Central memory CD8-positive, alpha-beta T cell (primary cell): ENCODE data around the gene FPR2.

ENCODE experiments used
- ATAC-seq: fragments of 150-1000 bp; cut with Tn5 transposase; replicated peaks from 2 replicates; pipeline ENCODE4 v1.10.0; 2022; ENCODE audit warnings: mild to moderate bottlenecking, moderate FRiP score, moderate number of reproducible peaks; ENCODE audit not compliant: poor library complexity, severe bottlenecking; ENCODE audit errors: extremely low read depth
- DNase-seq, 2 donors: peaks; one replicate each; pipeline ENCODE4 v3.0.0; 2021; ENCODE audit warnings: low spot score in 2 of 2
- H3K27ac Mint-ChIP-seq: one replicate; pipeline ENCODE4 v1.8.0; 2022; ENCODE audit warnings: low read depth, mild to moderate bottlenecking, moderate library complexity, mixed read lengths
- H3K27me3 Mint-ChIP-seq: one replicate; pipeline ENCODE4 v1.8.0; 2022; ENCODE audit warnings: mixed read lengths
- H3K36me3 Mint-ChIP-seq: one replicate; pipeline ENCODE4 v1.8.0; 2022; ENCODE audit warnings: mild to moderate bottlenecking, moderate library complexity, mixed read lengths; ENCODE audit not compliant: insufficient read depth
- H3K4me1 Mint-ChIP-seq: one replicate; pipeline ENCODE4 v1.8.0; 2022; ENCODE audit warnings: mixed read lengths
- H3K4me3 Mint-ChIP-seq: one replicate; pipeline ENCODE4 v1.8.0; 2022; ENCODE audit warnings: mild to moderate bottlenecking, moderate library complexity, mixed read lengths
- H3K9me3 Mint-ChIP-seq: one replicate; pipeline ENCODE4 v1.8.0; 2022; ENCODE audit warnings: mixed read lengths

The FPR2 gene

GRCh38 chr19:51777570-51778462 lies 16.8 kb downstream of the FPR2 start:
- peaks cover 51% of the 10 kb centered on the region for H3K27me3 Mint-ChIP-seq
- H3K9me3 Mint-ChIP-seq = peaks cover 11% of the 10 kb centered on the region
- DNase-seq (peak in 1 of 2 donors; percentile 11), ATAC-seq (no peak)
- no peak overlapping the region for H3K27ac Mint-ChIP-seq
- no peaks in the 10 kb centered on the region for H3K4me1 Mint-ChIP-seq
- peaks cover 3% of the 10 kb centered on the region for H3K36me3 Mint-ChIP-seq
- H3K4me3 Mint-ChIP-seq = no peak overlapping the region

- Mint-ChIP-seq H3K4me1 (no peaks in the 10 kb centered on the region), H3K36me3 (peaks cover 3% of the 10 kb centered on the region), H3K27ac (no peak overlapping the region), H3K9me3 (peaks cover 11% of the 10 kb centered on the region), H3K4me3 (no peak overlapping the region), H3K27me3 (peaks cover 45% of the 10 kb centered on the region)
- ATAC-seq (no peak), DNase-seq (no peak)
Observed at GRCh38 chr19:51779181-51779580, 18.2 kb downstream of the FPR2 start.

DNA sequence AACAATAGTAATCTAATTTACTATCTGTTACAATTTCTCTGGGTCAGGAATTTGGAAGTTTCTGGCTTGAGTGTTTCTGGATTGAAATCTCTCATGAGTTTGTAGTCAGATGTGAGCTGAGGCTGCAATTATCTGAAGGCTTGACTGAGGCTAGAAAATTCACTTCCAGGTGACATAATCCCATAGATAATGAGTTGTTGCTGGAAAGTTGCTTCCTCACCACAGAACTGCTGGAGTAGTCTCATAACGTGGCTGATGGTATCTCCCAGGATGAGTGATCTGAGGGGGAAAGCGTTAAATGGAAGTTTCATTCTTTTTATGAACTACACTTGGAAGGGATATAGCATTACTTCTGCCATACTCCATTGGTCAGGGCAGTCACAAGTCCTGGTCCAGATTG lies 18.7 kb downstream of the FPR2 start:
- Mint-ChIP-seq H3K4me1 (no peaks in the 10 kb centered on the region), H3K27ac (no peak overlapping the region), H3K9me3 (peaks cover 11% of the 10 kb centered on the region), H3K4me3 (no peak overlapping the region), H3K27me3 (peaks cover 43% of the 10 kb centered on the region), H3K36me3 (peaks cover 3% of the 10 kb centered on the region)
- ATAC-seq (no peak), DNase-seq (no peak)

GRCh38 chr19:51780270-51780669 lies 19.3 kb downstream of the FPR2 start:
- Mint-ChIP-seq H3K27me3 (peaks cover 37% of the 10 kb centered on the region), H3K4me1 (no peaks in the 10 kb centered on the region), H3K9me3 (peaks cover 9% of the 10 kb centered on the region), H3K4me3 (no peak overlapping the region), H3K36me3 (peaks cover 3% of the 10 kb centered on the region), H3K27ac (no peak overlapping the region)
- DNase-seq (no peak), ATAC-seq (no peak)

- H3K27ac Mint-ChIP-seq = no peak overlapping the region
- DNase-seq = no peak
- peaks cover 3% of the 10 kb centered on the region for H3K36me3 Mint-ChIP-seq
- H3K27me3 Mint-ChIP-seq = peaks cover 20% of the 10 kb centered on the region
- no peak overlapping the region for H3K4me3 Mint-ChIP-seq
- ATAC-seq = no peak
- no peaks in the 10 kb centered on the region for H3K4me1 Mint-ChIP-seq
- H3K9me3 Mint-ChIP-seq = no peaks in the 10 kb centered on the region
Observed at GRCh38 chr19:51781999-51782398, 21.0 kb downstream of the FPR2 start.

DNA sequence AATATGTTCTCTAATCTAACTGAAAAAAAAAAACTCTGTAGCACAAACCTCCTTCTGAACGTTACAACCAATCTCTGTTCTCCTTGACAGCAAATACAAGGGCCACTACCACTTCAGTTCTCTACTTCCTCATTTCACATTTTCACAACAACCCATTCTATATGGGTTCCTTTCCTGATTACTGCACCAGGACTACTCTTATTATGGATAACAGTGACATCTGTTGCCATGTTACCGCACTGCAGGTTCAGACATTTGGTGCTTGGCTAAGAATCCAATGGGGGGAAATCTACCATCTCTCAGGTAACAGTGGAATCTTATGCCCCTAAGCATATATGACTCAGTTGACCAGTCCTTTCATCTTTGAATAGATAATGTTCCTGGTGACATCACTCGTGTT lies 22.4 kb downstream of the FPR2 start:
- Mint-ChIP-seq H3K27me3 (peaks cover 6% of the 10 kb centered on the region), H3K4me1 (no peaks in the 10 kb centered on the region), H3K9me3 (no peaks in the 10 kb centered on the region), H3K36me3 (peaks cover 3% of the 10 kb centered on the region), H3K27ac (no peak overlapping the region), H3K4me3 (no peak overlapping the region)
- ATAC-seq (no peak), DNase-seq (no peak)

GRCh38 chr19:51784109-51784785 lies 23.3 kb downstream of the FPR2 start:
- H3K27ac Mint-ChIP-seq = no peak overlapping the region
- H3K4me1 Mint-ChIP-seq = no peaks in the 10 kb centered on the region
- no peaks in the 10 kb centered on the region for H3K9me3 Mint-ChIP-seq
- DNase-seq (no peak), ATAC-seq (no peak)
- no peak overlapping the region for H3K4me3 Mint-ChIP-seq
- no peaks in the 10 kb centered on the region for H3K27me3 Mint-ChIP-seq
- peaks cover 3% of the 10 kb centered on the region for H3K36me3 Mint-ChIP-seq

DNA sequence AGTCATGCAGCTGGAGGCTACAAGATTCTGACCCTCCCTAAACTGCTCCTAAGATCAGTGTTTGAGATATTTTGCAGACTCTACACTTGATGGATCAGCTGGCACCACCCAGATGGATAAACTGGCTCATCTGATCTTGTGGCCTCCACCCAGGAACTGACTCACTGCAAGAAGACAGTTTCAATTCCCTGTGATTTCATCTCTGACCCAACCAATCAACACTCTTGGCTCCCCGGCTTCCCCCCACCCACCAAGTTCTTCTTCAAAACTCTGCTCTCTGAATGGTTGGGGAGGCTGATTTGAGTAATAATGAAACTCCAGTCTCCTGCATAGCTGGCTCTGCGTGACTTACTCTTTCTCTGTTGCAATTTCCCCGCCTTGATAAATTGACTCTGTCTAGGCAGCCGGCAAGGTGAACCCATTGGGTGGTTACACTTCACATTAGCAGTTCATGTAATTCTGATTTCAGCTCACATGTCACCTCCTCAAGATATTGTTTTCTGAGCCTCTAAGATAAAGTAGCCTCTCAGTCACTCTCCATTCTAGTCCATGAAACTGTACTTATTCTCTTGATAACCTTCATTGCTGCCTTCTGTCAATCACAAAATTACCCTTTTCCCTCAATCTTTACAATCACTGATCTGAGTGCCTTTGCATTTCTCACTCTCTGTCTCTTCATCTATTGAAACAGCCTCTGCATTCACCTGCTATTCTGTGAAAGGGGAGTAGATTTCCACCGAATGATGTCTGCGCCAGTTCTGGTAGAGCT lies 24.1 kb downstream of the FPR2 start:
- Mint-ChIP-seq H3K27ac (no peak overlapping the region), H3K4me3 (no peak overlapping the region), H3K4me1 (no peaks in the 10 kb centered on the region), H3K9me3 (no peaks in the 10 kb centered on the region), H3K27me3 (no peaks in the 10 kb centered on the region), H3K36me3 (peaks cover 3% of the 10 kb centered on the region)
- no peak for DNase-seq
- no peak for ATAC-seq

DNA sequence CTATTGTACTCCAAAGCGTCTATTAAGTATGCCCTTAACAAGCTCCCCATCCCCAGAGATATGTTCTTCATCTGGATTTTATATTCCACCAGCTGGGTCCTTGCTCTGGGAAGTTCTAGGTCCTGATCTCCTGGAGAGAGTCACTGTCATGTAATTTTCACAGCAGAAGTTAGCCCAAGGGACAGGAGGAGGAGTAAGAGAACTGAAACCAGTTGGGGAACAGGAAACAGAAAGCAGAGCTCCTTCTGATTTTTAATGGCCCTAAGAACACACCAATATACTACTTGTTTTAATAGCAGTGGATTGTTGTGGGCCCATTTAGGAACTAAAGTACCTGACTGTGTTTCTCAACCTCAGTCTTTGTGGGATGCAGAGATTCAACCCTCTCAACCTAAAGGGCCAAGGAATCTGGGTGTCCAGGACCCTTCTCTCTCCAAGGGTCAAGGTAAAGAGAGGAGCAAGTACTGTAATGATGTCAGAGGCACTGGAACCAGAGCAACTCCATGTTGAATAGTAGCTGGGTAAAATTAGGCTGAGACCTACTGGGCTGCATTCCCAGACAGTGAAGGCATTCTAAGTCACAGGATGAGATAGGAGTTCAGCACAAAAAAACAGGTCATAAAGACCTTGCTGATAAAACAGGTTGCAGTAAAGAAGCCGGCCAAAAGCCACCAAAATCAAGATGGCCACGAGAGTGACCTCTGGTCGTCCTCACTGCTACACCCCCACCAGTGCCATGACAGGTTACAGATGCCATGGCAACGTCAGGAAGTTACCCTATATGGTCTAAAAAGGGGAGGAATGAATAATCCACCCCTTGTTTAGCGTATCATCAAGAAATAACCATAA lies 25.9 kb downstream of the FPR2 start:
- DNase-seq (no peak), ATAC-seq (no peak)
- Mint-ChIP-seq H3K36me3 (no peaks in the 10 kb centered on the region), H3K27ac (no peak overlapping the region), H3K4me3 (no peak overlapping the region), H3K4me1 (no peaks in the 10 kb centered on the region), H3K9me3 (no peaks in the 10 kb centered on the region), H3K27me3 (no peaks in the 10 kb centered on the region)

DNA sequence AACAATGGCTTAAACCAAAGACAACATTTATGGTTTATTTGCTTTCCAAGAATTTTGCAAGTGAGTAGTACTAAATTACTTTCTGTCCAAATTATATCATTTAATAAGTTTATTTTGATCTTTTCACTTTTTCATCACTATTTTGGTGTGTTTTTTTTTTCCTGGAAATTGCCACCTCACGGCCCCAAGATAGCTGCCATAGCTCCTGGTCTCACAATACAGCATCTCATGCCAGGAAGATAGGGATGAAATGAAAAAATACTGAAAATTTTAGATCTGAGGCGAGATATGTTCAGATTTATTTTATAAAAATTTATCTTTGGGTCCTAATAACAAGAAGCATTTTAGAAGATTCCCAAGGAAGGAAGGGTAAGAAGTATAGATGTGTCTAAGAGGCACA lies 27.0 kb downstream of the FPR2 start:
- ATAC-seq (no peak), DNase-seq (no peak)
- Mint-ChIP-seq H3K4me3 (no peak overlapping the region), H3K36me3 (no peaks in the 10 kb centered on the region), H3K27me3 (no peaks in the 10 kb centered on the region), H3K27ac (no peak overlapping the region), H3K9me3 (no peaks in the 10 kb centered on the region), H3K4me1 (no peaks in the 10 kb centered on the region)

DNA sequence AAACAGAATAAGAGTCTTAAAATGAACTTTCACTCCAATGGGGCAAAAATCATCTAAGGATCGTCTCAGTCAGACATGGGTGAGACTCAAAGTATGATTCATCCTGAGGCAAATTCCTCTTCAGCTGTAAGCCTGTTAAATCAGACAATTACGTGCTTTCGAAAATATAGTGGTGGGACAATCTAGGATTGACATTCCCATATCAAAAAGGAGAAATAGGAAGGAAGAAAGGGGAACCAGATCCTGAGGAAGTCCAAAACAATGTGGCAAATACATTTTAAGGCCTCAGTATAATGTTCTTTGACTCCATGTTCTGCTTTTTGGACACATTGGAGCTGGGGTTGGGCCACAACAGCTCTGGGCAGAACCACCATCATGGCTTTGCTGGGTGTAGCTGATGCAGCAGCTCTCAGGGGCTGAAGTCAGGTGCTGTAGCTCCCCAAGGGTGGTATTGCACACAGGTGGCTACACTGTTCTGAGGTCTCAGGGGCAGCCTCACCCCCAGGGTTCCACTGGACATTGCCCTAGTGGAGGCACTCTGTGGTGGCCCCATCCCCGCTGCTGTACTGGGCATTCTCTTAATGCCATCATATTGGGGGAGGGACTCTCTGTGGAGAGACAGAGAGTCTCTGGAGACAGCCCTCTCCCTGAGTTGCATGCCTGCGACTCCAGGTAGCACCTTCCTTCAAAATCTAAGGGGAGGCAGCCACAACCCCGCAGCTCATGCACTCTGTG lies 28.2 kb downstream of the FPR2 start:
- DNase-seq (no peak), ATAC-seq (no peak)
- no peak overlapping the region for H3K27ac Mint-ChIP-seq
- H3K27me3 Mint-ChIP-seq = no peaks in the 10 kb centered on the region
- H3K36me3 Mint-ChIP-seq = no peaks in the 10 kb centered on the region
- H3K4me3 Mint-ChIP-seq = no peak overlapping the region
- H3K4me1 Mint-ChIP-seq = no peaks in the 10 kb centered on the region
- no peaks in the 10 kb centered on the region for H3K9me3 Mint-ChIP-seq
